GM19372 (cell line): ENCODE results near the gene SPATA20.

ENCODE experiments used
- ATAC-seq: cut with Tn5 transposase; IDR thresholded peaks from one replicate; pipeline ENCODE4 v1.9.1; 2021; ENCODE audit warnings: mild to moderate bottlenecking, low read depth, moderate library complexity; ENCODE audit not compliant: unreplicated experiment

SPATA20 gene

GRCh38 chr17:50547035-50547735 is at the start of gene SPATA20:
TSS of gene SPATA20 (plus strand) at chr17:50547174. CDS start at chr17:50547209, 35 bp downstream.
- peak; percentile 64 for ATAC-seq

- ATAC-seq: no peak
Observed at GRCh38 chr17:50498021-50498874, 48.7 kb upstream of the SPATA20 start.

- no peak for ATAC-seq
Observed at GRCh38 chr17:50499270-50499669, 47.7 kb upstream of the SPATA20 start.

- no peak for ATAC-seq
Observed at GRCh38 chr17:50499721-50500120, 47.3 kb upstream of the SPATA20 start.

GRCh38 chr17:50501054-50501453 is 45.9 kb upstream of the SPATA20 start:
- no peak for ATAC-seq

GRCh38 chr17:50502301-50502990 is 44.5 kb upstream of the SPATA20 start:
- ATAC-seq: no peak

GRCh38 chr17:50505591-50506130 is 41.3 kb upstream of the SPATA20 start:
- ATAC-seq: no peak

GRCh38 chr17:50506298-50506697 is 40.7 kb upstream of the SPATA20 start:
- ATAC-seq: no peak

GRCh38 chr17:50507871-50508572 is 39.0 kb upstream of the SPATA20 start, which contains the start of gene MYCBPAP:
TSS of gene MYCBPAP (plus strand) at chr17:50508439. CDS start at chr17:50508675, 236 bp downstream.
- no peak for ATAC-seq

GRCh38 chr17:50508573-50509460 is 38.2 kb upstream of the SPATA20 start:
- no peak for ATAC-seq

- ATAC-seq: no peak
Observed at GRCh38 chr17:50511058-50511457, 35.9 kb upstream of the SPATA20 start.

GRCh38 chr17:50513495-50513894 is 33.5 kb upstream of the SPATA20 start:
- ATAC-seq: no peak

- ATAC-seq: no peak
Observed at GRCh38 chr17:50514388-50514787, 32.6 kb upstream of the SPATA20 start.

GRCh38 chr17:50514936-50515702 is 31.9 kb upstream of the SPATA20 start:
- no peak for ATAC-seq

GRCh38 chr17:50517011-50517410 is 30.0 kb upstream of the SPATA20 start:
- ATAC-seq: no peak

- no peak for ATAC-seq
Observed at GRCh38 chr17:50517504-50518383, 29.2 kb upstream of the SPATA20 start.

GRCh38 chr17:50518384-50519023 is 28.5 kb upstream of the SPATA20 start:
- ATAC-seq: no peak
